GM23338 (cell line): Measurements from ENCODE around the gene AFF2. TPM values are rescaled to one million over a fixed set of nuclear protein-coding genes. Genes with fewer than 3 reads are reported as not detected.

Experiments
- ATAC-seq: fragments of 200-7000 bp; cut with Tn5 transposase; 3 replicates; pipeline ENCODE4 v1.9.1; 2020
- DNase-seq: peaks from one replicate; pipeline ENCODE4 v3.0.0-alpha.2; 2015; ENCODE audit warnings: low spot score
- H2AFZ ChIP-seq: fragments of 200-600 bp; sonication (generic); 2 replicates; pipeline ENCODE4 v1.8.0; 2016; ENCODE audit warnings: antibody characterized with exemption, mild to moderate bottlenecking, moderate library complexity
- H3F3A ChIP-seq: fragments of 200-600 bp; sonication (generic); replicated peaks from 2 replicates; pipeline ENCODE4 v1.8.0; 2017; ENCODE audit warnings: antibody characterized with exemption, mixed run types, low read depth
- H3K27ac ChIP-seq: fragments of 200-600 bp; sonication (generic); 2 replicates; pipeline ENCODE4 v1.6.1; 2016; ENCODE audit warnings: low read depth
- H3K27me3 ChIP-seq: fragments of 200-600 bp; sonication (generic); 2 replicates; pipeline ENCODE4 v1.8.0; 2016; ENCODE audit warnings: mild to moderate bottlenecking, mixed run types, moderate library complexity; ENCODE audit not compliant: insufficient read depth
- H3K36me3 ChIP-seq: fragments of 200-600 bp; sonication (generic); 2 replicates; pipeline ENCODE4 v1.8.0; 2016; ENCODE audit warnings: mild to moderate bottlenecking; ENCODE audit not compliant: insufficient read depth
- H3K4me1 ChIP-seq: fragments of 200-600 bp; sonication (generic); 2 replicates; pipeline ENCODE4 v1.8.0; 2016; ENCODE audit warnings: mild to moderate bottlenecking, moderate library complexity; ENCODE audit not compliant: insufficient read depth
- H3K4me2 ChIP-seq: fragments of 200-600 bp; sonication (generic); 2 replicates; pipeline ENCODE4 v1.7.1; 2017; ENCODE audit warnings: mixed run types
- H3K4me3 ChIP-seq: fragments of 200-600 bp; sonication (generic); 2 replicates; pipeline ENCODE4 v1.6.1; 2016; ENCODE audit warnings: mixed run types
- H3K79me2 ChIP-seq: fragments of 200-600 bp; sonication (generic); replicated peaks from 2 replicates; pipeline ENCODE4 v1.8.0; 2017; ENCODE audit warnings: mild to moderate bottlenecking; ENCODE audit not compliant: insufficient read depth
- H3K9me2 ChIP-seq: fragments of 200-600 bp; sonication (generic); 2 replicates; pipeline ENCODE4 v1.8.0; 2017; ENCODE audit not compliant: insufficient read depth
- H4K20me1 ChIP-seq: fragments of 200-600 bp; sonication (generic); replicated peaks from 2 replicates; pipeline ENCODE4 v1.8.0; 2017; ENCODE audit warnings: mild to moderate bottlenecking; ENCODE audit not compliant: insufficient read depth
- H3K27ac Mint-ChIP-seq: 2 replicates; pipeline ENCODE4 v1.8.0; 2020; ENCODE audit warnings: inconsistent platforms, mild to moderate bottlenecking, moderate library complexity, mixed read lengths
- H3K27me3 Mint-ChIP-seq: 3 replicates; pipeline ENCODE4 v1.8.0; 2022; ENCODE audit warnings: low read depth, mild to moderate bottlenecking, moderate library complexity, mixed read lengths, inconsistent platforms; ENCODE audit not compliant: insufficient read depth, poor library complexity
- H3K36me3 Mint-ChIP-seq: 3 replicates; pipeline ENCODE4 v1.8.0; 2021; ENCODE audit warnings: low read depth, mild to moderate bottlenecking, inconsistent platforms, moderate library complexity, mixed read lengths
- H3K4me1 Mint-ChIP-seq: 3 replicates; pipeline ENCODE4 v1.8.0; 2020; ENCODE audit warnings: mild to moderate bottlenecking, inconsistent platforms, mixed read lengths
- H3K4me3 Mint-ChIP-seq: 3 replicates; pipeline ENCODE4 v1.8.0; 2021; ENCODE audit warnings: moderate library complexity, mild to moderate bottlenecking, inconsistent platforms, mixed read lengths
- H3K9me3 Mint-ChIP-seq: 3 replicates; pipeline ENCODE4 v1.8.0; 2020; ENCODE audit warnings: moderate library complexity, mild to moderate bottlenecking, inconsistent platforms, mixed read lengths
- CREB1 ChIP-seq: fragments of 250-450 bp; sonication (Bioruptor Pico); IDR thresholded peaks from 2 replicates; pipeline ENCODE4 v1.5.0; 2020; ENCODE audit warnings: low read depth, mild to moderate bottlenecking, moderate library complexity
- ETS1 ChIP-seq: IDR thresholded peaks from 2 replicates; pipeline ENCODE4 v1.6.1; 2016; ENCODE audit warnings: antibody characterized with exemption
- EZH2phosphoT487 ChIP-seq: fragments of 200-600 bp; sonication (generic); IDR thresholded peaks from one replicate; pipeline ENCODE4 v1.8.1; 2018; ENCODE audit warnings: antibody characterized with exemption; ENCODE audit not compliant: unreplicated experiment
- JUNB ChIP-seq: IDR thresholded peaks from one replicate; pipeline ENCODE4 v1.6.1; 2016; ENCODE audit warnings: antibody characterized with exemption; ENCODE audit not compliant: unreplicated experiment
- NANOG ChIP-seq: IDR thresholded peaks from 2 replicates; pipeline ENCODE4 v1.6.1; 2016; ENCODE audit warnings: antibody characterized with exemption, borderline replicate concordance
- STAT1 ChIP-seq: IDR thresholded peaks from one replicate; pipeline ENCODE4 v1.6.1; 2016; ENCODE audit warnings: antibody characterized with exemption; ENCODE audit not compliant: unreplicated experiment
- ZNF114 ChIP-seq: fragments of 250-450 bp; sonication (Bioruptor Pico); IDR thresholded peaks from 2 replicates; pipeline ENCODE4 v1.5.0; 2020; ENCODE audit warnings: mild to moderate bottlenecking, moderate library complexity
- ZNF331 ChIP-seq: fragments of 250-450 bp; sonication (Bioruptor Pico); IDR thresholded peaks from 2 replicates; pipeline ENCODE4 v1.5.0; 2020; ENCODE audit warnings: low read depth, mild to moderate bottlenecking, moderate library complexity
- polyA plus RNA-seq: library from polyadenylated mRNA; unstranded; fragments of >200 nt; fragmentation: Nextera tagmentation; extraction: Ambion mirVana; gene quantifications from 2 replicates; pipeline ENCODE4 v1.2.1, GENCODE V29; 2016
- total RNA-seq: library from RNA; depleted of rRNA; stranded (reverse); fragments of >200 nt; shearing (Covaris generic); gene quantifications from 2 replicates; pipeline ENCODE4 v1.2.3, GENCODE V29; 2014
- TF ChIP-seq, protein P1 (sequence below), 2 experiments: fragments of 200-600 bp in 1 of 2; sonication (generic) in 1 of 2; conservative IDR thresholded peaks; 2 replicates each; pipeline versions ENCODE4 v1.5.1 to v1.6.1; 2016 to 2017; ENCODE audit warnings: antibody characterized with exemption in 2 of 2, low read depth in 2 of 2, mild to moderate bottlenecking in 2 of 2, moderate library complexity in 1 of 2
- TF ChIP-seq, protein P2 (sequence below): fragments of 250-450 bp; sonication (Bioruptor Pico); IDR thresholded peaks from 2 replicates; pipeline ENCODE4 v1.5.0; 2020; ENCODE audit warnings: mild to moderate bottlenecking, moderate library complexity

The AFF2 gene
- total and polyA plus RNA-seq, 2 experiments from 2014 or later: 1.6 to 5.8 TPM

- TF ChIP-seq, protein P1, sequence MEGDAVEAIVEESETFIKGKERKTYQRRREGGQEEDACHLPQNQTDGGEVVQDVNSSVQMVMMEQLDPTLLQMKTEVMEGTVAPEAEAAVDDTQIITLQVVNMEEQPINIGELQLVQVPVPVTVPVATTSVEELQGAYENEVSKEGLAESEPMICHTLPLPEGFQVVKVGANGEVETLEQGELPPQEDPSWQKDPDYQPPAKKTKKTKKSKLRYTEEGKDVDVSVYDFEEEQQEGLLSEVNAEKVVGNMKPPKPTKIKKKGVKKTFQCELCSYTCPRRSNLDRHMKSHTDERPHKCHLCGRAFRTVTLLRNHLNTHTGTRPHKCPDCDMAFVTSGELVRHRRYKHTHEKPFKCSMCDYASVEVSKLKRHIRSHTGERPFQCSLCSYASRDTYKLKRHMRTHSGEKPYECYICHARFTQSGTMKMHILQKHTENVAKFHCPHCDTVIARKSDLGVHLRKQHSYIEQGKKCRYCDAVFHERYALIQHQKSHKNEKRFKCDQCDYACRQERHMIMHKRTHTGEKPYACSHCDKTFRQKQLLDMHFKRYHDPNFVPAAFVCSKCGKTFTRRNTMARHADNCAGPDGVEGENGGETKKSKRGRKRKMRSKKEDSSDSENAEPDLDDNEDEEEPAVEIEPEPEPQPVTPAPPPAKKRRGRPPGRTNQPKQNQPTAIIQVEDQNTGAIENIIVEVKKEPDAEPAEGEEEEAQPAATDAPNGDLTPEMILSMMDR (conservative IDR thresholded peaks at IDR 0.05; ENCODE audit: low read depth in 2 of 2): no peak
- TF ChIP-seq NANOG: no peak
- no peak for TF ChIP-seq ZNF114 (CRISPR knock-in tag)
- TF ChIP-seq EZH2phosphoT487: no peak
Measured at GRCh38 chrX:148850631-148851030, 350.2 kb downstream of the AFF2 start (continued).

GRCh38 chrX:148854306-148854705 lies 353.9 kb downstream of the AFF2 start:
- Histone ChIP-seq H4K20me1 (no peaks in the 10 kb centered on the region), H3F3A (no peaks in the 10 kb centered on the region), H3K4me2 (no peak overlapping the region), H3K4me1 (no peaks in the 10 kb centered on the region), H3K4me3 (no peak overlapping the region), H3K27me3 (no peaks in the 10 kb centered on the region), H3K79me2 (no peaks in the 10 kb centered on the region), H2AFZ (no peak overlapping the region), H3K9me2 (no peaks in the 10 kb centered on the region), H3K36me3 (no peaks in the 10 kb centered on the region), H3K27ac (no peak overlapping the region)
- no peak for ATAC-seq
- H3K27me3 Mint-ChIP-seq: no peaks in the 10 kb centered on the region
- H3K27ac Mint-ChIP-seq: no peak overlapping the region
- no peaks in the 10 kb centered on the region for H3K36me3 Mint-ChIP-seq
- H3K4me3 Mint-ChIP-seq: no peak overlapping the region
- H3K9me3 Mint-ChIP-seq: no peaks in the 10 kb centered on the region
- peaks cover 6% of the 10 kb centered on the region; the same call in 2 of the 3 replicates for H3K4me1 Mint-ChIP-seq
- no peak for DNase-seq
- TF ChIP-seq, protein P1 (conservative IDR thresholded peaks at IDR 0.05; ENCODE audit: low read depth in 2 of 2): no peak
- TF ChIP-seq, protein P2, sequence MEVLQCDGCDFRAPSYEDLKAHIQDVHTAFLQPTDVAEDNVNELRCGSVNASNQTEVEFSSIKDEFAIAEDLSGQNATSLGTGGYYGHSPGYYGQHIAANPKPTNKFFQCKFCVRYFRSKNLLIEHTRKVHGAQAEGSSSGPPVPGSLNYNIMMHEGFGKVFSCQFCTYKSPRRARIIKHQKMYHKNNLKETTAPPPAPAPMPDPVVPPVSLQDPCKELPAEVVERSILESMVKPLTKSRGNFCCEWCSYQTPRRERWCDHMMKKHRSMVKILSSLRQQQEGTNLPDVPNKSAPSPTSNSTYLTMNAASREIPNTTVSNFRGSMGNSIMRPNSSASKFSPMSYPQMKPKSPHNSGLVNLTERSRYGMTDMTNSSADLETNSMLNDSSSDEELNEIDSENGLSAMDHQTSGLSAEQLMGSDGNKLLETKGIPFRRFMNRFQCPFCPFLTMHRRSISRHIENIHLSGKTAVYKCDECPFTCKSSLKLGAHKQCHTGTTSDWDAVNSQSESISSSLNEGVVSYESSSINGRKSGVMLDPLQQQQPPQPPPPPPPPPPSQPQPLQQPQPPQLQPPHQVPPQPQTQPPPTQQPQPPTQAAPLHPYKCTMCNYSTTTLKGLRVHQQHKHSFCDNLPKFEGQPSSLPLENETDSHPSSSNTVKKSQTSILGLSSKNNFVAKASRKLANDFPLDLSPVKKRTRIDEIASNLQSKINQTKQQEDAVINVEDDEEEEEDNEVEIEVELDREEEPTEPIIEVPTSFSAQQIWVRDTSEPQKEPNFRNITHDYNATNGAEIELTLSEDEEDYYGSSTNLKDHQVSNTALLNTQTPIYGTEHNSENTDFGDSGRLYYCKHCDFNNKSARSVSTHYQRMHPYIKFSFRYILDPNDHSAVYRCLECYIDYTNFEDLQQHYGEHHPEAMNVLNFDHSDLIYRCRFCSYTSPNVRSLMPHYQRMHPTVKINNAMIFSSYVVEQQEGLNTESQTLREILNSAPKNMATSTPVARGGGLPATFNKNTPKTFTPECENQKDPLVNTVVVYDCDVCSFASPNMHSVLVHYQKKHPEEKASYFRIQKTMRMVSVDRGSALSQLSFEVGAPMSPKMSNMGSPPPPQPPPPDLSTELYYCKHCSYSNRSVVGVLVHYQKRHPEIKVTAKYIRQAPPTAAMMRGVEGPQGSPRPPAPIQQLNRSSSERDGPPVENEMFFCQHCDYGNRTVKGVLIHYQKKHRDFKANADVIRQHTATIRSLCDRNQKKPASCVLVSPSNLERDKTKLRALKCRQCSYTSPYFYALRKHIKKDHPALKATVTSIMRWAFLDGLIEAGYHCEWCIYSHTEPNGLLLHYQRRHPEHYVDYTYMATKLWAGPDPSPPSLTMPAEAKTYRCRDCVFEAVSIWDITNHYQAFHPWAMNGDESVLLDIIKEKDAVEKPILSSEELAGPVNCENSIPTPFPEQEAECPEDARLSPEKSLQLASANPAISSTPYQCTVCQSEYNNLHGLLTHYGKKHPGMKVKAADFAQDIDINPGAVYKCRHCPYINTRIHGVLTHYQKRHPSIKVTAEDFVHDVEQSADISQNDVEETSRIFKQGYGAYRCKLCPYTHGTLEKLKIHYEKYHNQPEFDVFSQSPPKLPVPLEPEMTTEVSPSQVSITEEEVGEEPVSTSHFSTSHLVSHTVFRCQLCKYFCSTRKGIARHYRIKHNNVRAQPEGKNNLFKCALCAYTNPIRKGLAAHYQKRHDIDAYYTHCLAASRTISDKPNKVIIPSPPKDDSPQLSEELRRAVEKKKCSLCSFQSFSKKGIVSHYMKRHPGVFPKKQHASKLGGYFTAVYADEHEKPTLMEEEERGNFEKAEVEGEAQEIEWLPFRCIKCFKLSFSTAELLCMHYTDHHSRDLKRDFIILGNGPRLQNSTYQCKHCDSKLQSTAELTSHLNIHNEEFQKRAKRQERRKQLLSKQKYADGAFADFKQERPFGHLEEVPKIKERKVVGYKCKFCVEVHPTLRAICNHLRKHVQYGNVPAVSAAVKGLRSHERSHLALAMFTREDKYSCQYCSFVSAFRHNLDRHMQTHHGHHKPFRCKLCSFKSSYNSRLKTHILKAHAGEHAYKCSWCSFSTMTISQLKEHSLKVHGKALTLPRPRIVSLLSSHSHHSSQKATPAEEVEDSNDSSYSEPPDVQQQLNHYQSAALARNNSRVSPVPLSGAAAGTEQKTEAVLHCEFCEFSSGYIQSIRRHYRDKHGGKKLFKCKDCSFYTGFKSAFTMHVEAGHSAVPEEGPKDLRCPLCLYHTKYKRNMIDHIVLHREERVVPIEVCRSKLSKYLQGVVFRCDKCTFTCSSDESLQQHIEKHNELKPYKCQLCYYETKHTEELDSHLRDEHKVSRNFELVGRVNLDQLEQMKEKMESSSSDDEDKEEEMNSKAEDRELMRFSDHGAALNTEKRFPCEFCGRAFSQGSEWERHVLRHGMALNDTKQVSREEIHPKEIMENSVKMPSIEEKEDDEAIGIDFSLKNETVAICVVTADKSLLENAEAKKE (CRISPR knock-in tag): no peak
- TF ChIP-seq EZH2phosphoT487 (no peak), CREB1 (no peak), ZNF331 (no peak), STAT1 (no peak), ETS1 (no peak), ZNF114 (CRISPR knock-in tag) (no peak), JUNB (no peak)
